ENCODE measurements around the gene RAB11FIP5.

DNA sequence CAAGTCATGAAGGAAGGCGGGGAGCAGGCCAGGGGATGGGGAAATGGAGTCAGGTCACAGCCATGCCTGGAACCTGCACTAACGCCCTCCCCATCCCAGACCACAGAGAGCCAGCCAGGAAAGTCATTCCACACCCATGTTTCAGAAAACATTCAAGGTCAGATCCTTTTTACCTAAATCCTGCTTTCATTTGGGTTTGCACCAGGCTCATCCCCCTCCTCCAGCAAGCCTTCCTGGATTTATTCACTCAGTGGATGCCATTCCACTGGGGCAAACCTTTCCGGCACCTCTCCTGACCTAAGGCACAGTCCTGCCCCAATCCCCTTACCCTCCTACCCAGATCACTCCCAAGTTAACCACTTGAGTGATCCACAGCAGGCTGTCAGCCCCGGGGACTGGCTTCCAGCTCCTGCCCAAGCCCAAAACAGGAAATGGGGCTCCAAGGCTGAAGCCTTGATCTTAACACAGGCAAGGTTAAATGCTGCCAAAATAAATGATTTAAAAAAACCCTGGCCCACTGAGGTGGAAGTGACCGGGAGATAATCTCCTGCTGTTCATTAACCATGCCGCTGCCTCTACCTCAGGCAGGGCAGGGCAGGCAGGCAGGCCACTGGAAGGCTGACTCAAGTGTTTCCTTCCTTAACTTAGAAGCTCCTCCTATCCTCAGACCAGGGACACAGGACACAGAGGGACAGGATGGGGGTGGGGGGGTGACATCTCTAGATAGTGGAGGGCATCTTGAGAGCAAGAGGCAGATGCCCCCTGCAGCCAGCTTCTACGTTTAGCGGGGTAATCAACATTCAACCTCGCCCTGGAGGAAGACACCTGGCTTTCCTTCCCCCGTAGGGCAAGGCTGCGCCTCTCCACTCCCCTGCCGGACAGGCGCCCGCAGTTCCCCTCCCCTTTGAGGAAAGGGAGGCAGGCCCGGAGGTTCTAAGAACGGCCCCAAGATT, 1.4 kb downstream of the RAB11FIP5 start:
- no peak for TF ChIP-seq POLR2A (IDR thresholded peaks at IDR 0.05)
- no peak for TF ChIP-seq CTCF (IDR thresholded peaks at IDR 0.05)
